Spleen (tissue), 11 donors: ENCODE data around the gene ATRN. TPM values are rescaled to one million over a fixed set of nuclear protein-coding genes. Genes with fewer than 3 reads are reported as not detected.

Experiments
- DNase-seq: peaks from one replicate; pipeline ENCODE4 v3.0.0-alpha.2; 2020
- H3K27ac ChIP-seq, 8 donors: fragments of 200-600 bp; sonication (generic) in 7 of 8; 1 replicate in 4 of 8; 2 replicates in 4 of 8; pipeline versions ENCODE4 v1.5.0 to v1.8.0; 2016 to 2021; ENCODE audit warnings: inconsistent platforms in 4 of 8, mild to moderate bottlenecking in 4 of 8, moderate library complexity in 1 of 8
- H3K27me3 ChIP-seq, 7 donors: fragments of 200-600 bp; sonication (generic) in 6 of 7; replicated peaks in 1 of 7; 1 replicate in 4 of 7; 2 replicates in 3 of 7; pipeline versions ENCODE4 v1.5.0 to v1.8.0; 2016 to 2021; ENCODE audit warnings: inconsistent platforms in 3 of 7, mild to moderate bottlenecking in 1 of 7
- H3K36me3 ChIP-seq, 6 donors: fragments of 200-600 bp; sonication (generic) in 5 of 6; 1 replicate in 4 of 6; 2 replicates in 2 of 6; pipeline versions ENCODE4 v1.5.0 to v1.8.0; 2016 to 2021; ENCODE audit warnings: inconsistent platforms in 2 of 6
- H3K4me1 ChIP-seq, 6 donors: fragments of 200-600 bp; sonication (generic) in 5 of 6; 1 replicate in 3 of 6; 2 replicates in 3 of 6; pipeline versions ENCODE4 v1.5.0 to v1.8.0; 2016 to 2021; ENCODE audit warnings: inconsistent platforms in 3 of 6
- H3K4me3 ChIP-seq, 8 donors: fragments of 200-600 bp; sonication (generic) in 7 of 8; 1 replicate in 4 of 8; 2 replicates in 4 of 8; pipeline versions ENCODE4 v1.5.0 to v1.8.0; 2016 to 2021; ENCODE audit warnings: inconsistent platforms in 4 of 8, mild to moderate bottlenecking in 4 of 8, moderate library complexity in 2 of 8
- H3K9me3 ChIP-seq, 8 donors: fragments of 200-600 bp; sonication (generic) in 7 of 8; 1 replicate in 4 of 8; 2 replicates in 4 of 8; pipeline versions ENCODE4 v1.5.0 to v1.8.0; 2016 to 2021; ENCODE audit warnings: inconsistent platforms in 4 of 8
- POLR2A ChIP-seq, 3 donors: fragments of 450-650 bp; IDR thresholded peaks; one replicate each; pipeline ENCODE4 v1.5.1; 2017; ENCODE audit warnings: antibody characterized with exemption in 3 of 3, mild to moderate bottlenecking in 1 of 3
- POLR2AphosphoS5 ChIP-seq, 3 donors: sonication (generic); formaldehyde crosslinking; IDR thresholded peaks; one replicate each; pipeline ENCODE4 v1.5.1; 2017; ENCODE audit warnings: antibody characterized with exemption in 3 of 3
- WGBS, 5 donors: extraction: QIAGEN DNeasy Blood & Tissue Kit in 3 of 5; methylation state at CpG; one replicate each; pipeline versions ENCODE4 v1.1.5 to v1.1.7; 2013 to 2018; 5-methylcytosine and 5-hydroxymethylcytosine counted together
- intact Hi-C: fragments of 100-400 bp; cut with DNase I; formaldehyde crosslinking; loops from one replicate; pipeline ENCODE4 v1.15.0; 2023; ENCODE audit warnings: low total_unique reads
- polyA plus RNA-seq, 3 donors: library from polyadenylated mRNA; stranded (reverse); fragments of 200-250 nt; gene quantifications; one replicate each; pipeline ENCODE4 v1.2.1, GENCODE V29; 2013
- total RNA-seq, 7 donors: library from RNA; depleted of rRNA in 3 of 7; stranded (reverse); fragments of >200 nt in 3 of 7; fragmentation: NEBNext Ultra II Directional in 4 of 7; extraction: Animal tissue kit (Norgen Biotek cat#: 25700) in 4 of 7; gene quantifications; one replicate each; pipeline versions ENCODE4 v1.1.0 to v1.2.1, GENCODE V29; 2016 to 2021
- TF ChIP-seq, protein P1 (sequence below), 11 experiments: fragments of 200-600 bp in 7 of 11; fragments of 450-650 bp in 4 of 11; sonication (generic) in 4 of 11; IDR thresholded peaks in 8 of 11; conservative IDR thresholded peaks in 3 of 11; 1 replicate in 7 of 11; 2 replicates in 4 of 11; pipeline versions ENCODE4 v1.4.0 to v1.8.0; 2016 to 2021; ENCODE audit warnings: antibody characterized with exemption in 11 of 11, inconsistent platforms in 4 of 11, mild to moderate bottlenecking in 1 of 11
- donor health status: healthy with polysubstance abuse.
- donor health status: DM: no; HTN: no; CAD: no; lungs with moderate emphysema.
- donor health status: DM: no; HTN: no; CAD: no.
- donor health status: Bipolar disorder and iron deficiency.
- donor health status: healthy.
- donor health status: DM: no; HTN: no; CAD: no.
- donor health status: DM: yes; HTN: yes; CAD: no.

The ATRN gene
- total and polyA plus RNA-seq, 10 donors = 1.8 to 49.9 (median 27.6) TPM

DNA sequence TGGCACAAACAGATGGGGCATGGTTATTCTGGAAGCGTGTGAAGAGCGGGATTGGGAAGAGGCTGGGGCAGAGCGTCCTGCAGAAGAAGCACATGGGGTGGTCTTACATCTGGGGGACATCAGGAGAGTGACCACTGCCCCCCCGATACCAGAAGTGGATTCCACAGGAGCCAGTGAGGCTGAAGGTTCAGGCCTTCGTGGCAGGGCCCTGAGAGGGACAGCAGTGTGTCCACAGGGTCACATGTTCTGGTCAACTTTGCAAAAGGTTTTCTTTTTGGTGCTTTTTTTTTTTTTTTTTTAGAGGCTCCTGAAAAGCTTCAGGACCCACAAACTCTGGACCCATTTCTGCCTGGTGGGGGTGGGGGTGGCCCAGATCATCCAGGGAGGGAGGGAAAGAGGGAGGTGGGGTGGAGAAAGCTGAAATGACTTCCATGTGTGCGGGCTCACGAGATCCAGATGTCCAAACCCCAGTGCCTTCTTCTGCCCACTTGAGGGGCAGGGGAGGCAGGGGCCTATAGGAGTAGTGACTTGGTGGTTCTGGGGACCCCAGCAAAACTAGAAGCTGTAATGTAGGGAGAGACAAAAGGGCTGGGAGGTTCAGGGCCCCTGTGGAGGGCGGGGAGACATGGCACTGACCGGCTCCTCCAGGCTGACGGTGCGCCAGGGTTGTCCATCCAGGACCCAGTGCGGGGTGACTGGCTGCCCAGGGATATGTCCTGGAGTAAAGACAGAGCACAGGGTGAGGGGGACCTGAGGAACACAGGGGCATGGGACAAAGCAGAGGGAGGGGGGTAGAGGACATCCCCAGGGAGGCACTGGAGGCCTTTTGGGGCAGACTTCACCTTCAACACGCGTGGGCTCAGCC lies 208.3 kb downstream of the ATRN start:
- H3K27ac ChIP-seq = peak overlapping the region in 2 of 8 donors; percentile 18 to 28
- TF ChIP-seq POLR2A (IDR thresholded peaks at IDR 0.05) (no peak), POLR2AphosphoS5 (IDR thresholded peaks at IDR 0.05) (no peak)
- TF ChIP-seq, protein P1, sequence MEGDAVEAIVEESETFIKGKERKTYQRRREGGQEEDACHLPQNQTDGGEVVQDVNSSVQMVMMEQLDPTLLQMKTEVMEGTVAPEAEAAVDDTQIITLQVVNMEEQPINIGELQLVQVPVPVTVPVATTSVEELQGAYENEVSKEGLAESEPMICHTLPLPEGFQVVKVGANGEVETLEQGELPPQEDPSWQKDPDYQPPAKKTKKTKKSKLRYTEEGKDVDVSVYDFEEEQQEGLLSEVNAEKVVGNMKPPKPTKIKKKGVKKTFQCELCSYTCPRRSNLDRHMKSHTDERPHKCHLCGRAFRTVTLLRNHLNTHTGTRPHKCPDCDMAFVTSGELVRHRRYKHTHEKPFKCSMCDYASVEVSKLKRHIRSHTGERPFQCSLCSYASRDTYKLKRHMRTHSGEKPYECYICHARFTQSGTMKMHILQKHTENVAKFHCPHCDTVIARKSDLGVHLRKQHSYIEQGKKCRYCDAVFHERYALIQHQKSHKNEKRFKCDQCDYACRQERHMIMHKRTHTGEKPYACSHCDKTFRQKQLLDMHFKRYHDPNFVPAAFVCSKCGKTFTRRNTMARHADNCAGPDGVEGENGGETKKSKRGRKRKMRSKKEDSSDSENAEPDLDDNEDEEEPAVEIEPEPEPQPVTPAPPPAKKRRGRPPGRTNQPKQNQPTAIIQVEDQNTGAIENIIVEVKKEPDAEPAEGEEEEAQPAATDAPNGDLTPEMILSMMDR (IDR thresholded peaks at IDR 0.05 in 8 of 11, conservative IDR thresholded peaks at IDR 0.05 in 3 of 11) = no peak
- DNase-seq = no peak
- WGBS, 5 donors = 79 to 90% (median 87%) methylated on average over 14 of the region's 14 CpGs
- peaks cover 0 to 88% (median 39%) of the 10 kb centered on the region in 7 donors for H3K27me3 ChIP-seq
- H3K4me1 ChIP-seq = peaks cover 0 to 48% (median 28%) of the 10 kb centered on the region in 6 donors
- H3K9me3 ChIP-seq = no peaks in the 10 kb centered on the region
- H3K4me3 ChIP-seq = no peak overlapping the region
- no peaks in the 10 kb centered on the region for H3K36me3 ChIP-seq
- intact Hi-C loops = no loop called here

DNA sequence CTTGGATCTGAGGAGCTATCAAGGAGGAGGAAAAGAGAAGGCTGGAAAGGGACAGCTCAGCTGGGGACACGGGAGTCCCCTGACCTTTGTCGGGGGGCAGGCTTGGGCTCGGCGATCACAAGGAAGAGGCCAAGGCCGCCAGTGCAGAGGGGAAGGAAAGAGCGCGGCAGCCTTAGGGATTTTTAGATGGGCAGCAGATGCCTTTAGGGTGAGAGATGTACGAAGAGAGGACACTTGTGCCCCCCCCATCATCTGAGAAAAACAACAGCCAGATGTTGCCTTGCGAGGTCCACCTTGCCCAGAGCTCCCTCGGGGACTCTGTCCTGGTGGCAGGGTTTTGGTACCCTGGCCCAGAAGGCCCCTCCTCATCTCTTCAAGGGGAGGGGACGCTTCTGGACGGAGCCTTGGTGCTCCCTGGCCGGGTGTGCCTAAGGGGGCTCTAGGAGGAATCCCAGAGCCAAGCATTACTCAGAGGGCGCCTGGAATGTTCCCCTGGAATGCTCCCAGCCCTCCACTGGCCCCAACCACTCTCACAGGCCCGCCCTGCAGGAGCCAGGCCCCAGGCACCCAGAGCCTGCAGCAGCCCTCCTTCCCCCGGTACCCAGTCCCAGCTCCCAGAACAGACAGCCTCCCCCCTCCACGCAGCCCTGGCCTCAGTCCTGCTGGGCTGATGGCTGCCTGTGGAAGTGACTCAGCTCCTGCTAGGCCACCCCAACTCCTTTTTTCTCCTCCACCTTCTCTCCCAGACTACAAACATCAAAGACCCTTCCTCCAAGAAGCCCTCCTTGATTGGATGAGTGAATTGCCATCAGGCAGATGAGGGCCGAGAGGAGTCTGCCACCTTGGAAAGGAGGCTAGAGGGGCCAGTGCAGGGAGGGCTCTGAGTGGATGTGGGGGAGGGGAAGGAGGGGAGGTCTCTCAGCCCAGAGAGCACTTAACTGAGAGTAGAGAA lies 209.2 kb downstream of the ATRN start:
- intact Hi-C loops = no loop called here
- peak overlapping the region in 2 of 8 donors; percentile 18 to 28 for H3K27ac ChIP-seq
- peaks cover 0 to 48% (median 28%) of the 10 kb centered on the region in 6 donors for H3K4me1 ChIP-seq
- TF ChIP-seq POLR2A (IDR thresholded peaks at IDR 0.05) (no peak), POLR2AphosphoS5 (IDR thresholded peaks at IDR 0.05) (peak in 1 of 3 donors; percentile 7)
- TF ChIP-seq, protein P1 (IDR thresholded peaks at IDR 0.05 in 8 of 11, conservative IDR thresholded peaks at IDR 0.05 in 3 of 11) = no peak
- peak overlapping the region in 2 of 8 donors; percentile 44 to 64 for H3K4me3 ChIP-seq
- peaks cover 0 to 78% (median 30%) of the 10 kb centered on the region in 7 donors for H3K27me3 ChIP-seq
- no peak for DNase-seq
- no peaks in the 10 kb centered on the region for H3K36me3 ChIP-seq
- 60 to 77% (median 71%) methylated on average over 13 to 18 of the region's 18 CpGs for WGBS, 5 donors
- H3K9me3 ChIP-seq = no peaks in the 10 kb centered on the region

DNA sequence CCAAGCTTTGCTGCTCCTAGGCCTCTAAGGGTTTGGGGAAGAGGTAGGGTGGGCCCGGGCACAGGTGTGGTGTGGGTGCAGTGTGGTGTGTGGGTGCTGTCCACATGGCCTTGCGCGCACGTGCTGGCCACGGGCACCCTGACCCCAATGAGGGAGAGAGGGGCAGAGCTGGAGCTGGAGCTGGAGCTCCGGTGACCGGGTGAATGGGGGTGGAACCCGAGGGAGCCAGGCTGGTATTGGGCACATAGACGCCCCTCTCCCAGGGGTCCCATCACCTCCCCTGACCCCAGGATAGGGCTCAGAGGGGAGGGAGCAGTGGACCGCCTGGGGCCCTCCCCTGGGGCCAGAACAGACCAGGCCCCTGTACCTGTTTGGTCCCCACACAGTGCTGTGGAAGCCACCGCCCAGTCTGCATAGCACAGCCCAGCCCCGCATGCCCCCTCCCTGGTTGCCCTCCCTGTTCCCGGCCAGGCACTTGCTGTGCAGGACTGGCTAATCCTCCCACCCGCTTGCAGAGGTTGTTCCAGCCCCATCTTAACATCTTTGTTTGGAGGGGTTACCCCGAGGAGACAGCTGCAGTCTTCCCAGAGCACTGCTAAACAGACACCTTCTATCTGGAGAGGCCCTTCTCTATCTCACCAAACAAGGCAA lies 210.0 kb downstream of the ATRN start:
- WGBS, 5 donors = 74 to 82% (median 75%) methylated on average over 7 to 15 of the region's 15 CpGs
- intact Hi-C loops = no loop called here
- Histone ChIP-seq H3K4me3 (peak overlapping the region in 4 of 8 donors; percentile 22 to 64 (median 36)), H3K36me3 (no peaks in the 10 kb centered on the region), H3K27ac (peak overlapping the region in 2 of 8 donors; percentile 18 to 28), H3K9me3 (no peaks in the 10 kb centered on the region), H3K27me3 (peaks cover 0 to 70% (median 24%) of the 10 kb centered on the region in 7 donors), H3K4me1 (peaks cover 0 to 48% (median 28%) of the 10 kb centered on the region in 6 donors)
- no peak for DNase-seq
- TF ChIP-seq, protein P1 (IDR thresholded peaks at IDR 0.05 in 8 of 11, conservative IDR thresholded peaks at IDR 0.05 in 3 of 11) = no peak
- TF ChIP-seq POLR2A (IDR thresholded peaks at IDR 0.05) (no peak), POLR2AphosphoS5 (IDR thresholded peaks at IDR 0.05) (no peak)
